ENCODE measurements around the gene PLEKHG2.
A peak's percentile ranks its signal among the peaks of the same experiment; 100 is the strongest.
"Not testable (repeated sequence)": the region's sequence is repeated elsewhere in the genome, so short reads cannot be mapped to it uniquely, and the experiment has no call there.

Gene PLEKHG2, protein sequence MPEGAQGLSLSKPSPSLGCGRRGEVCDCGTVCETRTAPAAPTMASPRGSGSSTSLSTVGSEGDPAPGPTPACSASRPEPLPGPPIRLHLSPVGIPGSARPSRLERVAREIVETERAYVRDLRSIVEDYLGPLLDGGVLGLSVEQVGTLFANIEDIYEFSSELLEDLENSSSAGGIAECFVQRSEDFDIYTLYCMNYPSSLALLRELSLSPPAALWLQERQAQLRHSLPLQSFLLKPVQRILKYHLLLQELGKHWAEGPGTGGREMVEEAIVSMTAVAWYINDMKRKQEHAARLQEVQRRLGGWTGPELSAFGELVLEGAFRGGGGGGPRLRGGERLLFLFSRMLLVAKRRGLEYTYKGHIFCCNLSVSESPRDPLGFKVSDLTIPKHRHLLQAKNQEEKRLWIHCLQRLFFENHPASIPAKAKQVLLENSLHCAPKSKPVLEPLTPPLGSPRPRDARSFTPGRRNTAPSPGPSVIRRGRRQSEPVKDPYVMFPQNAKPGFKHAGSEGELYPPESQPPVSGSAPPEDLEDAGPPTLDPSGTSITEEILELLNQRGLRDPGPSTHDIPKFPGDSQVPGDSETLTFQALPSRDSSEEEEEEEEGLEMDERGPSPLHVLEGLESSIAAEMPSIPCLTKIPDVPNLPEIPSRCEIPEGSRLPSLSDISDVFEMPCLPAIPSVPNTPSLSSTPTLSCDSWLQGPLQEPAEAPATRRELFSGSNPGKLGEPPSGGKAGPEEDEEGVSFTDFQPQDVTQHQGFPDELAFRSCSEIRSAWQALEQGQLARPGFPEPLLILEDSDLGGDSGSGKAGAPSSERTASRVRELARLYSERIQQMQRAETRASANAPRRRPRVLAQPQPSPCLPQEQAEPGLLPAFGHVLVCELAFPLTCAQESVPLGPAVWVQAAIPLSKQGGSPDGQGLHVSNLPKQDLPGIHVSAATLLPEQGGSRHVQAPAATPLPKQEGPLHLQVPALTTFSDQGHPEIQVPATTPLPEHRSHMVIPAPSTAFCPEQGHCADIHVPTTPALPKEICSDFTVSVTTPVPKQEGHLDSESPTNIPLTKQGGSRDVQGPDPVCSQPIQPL (N-terminal part only)

DNA sequence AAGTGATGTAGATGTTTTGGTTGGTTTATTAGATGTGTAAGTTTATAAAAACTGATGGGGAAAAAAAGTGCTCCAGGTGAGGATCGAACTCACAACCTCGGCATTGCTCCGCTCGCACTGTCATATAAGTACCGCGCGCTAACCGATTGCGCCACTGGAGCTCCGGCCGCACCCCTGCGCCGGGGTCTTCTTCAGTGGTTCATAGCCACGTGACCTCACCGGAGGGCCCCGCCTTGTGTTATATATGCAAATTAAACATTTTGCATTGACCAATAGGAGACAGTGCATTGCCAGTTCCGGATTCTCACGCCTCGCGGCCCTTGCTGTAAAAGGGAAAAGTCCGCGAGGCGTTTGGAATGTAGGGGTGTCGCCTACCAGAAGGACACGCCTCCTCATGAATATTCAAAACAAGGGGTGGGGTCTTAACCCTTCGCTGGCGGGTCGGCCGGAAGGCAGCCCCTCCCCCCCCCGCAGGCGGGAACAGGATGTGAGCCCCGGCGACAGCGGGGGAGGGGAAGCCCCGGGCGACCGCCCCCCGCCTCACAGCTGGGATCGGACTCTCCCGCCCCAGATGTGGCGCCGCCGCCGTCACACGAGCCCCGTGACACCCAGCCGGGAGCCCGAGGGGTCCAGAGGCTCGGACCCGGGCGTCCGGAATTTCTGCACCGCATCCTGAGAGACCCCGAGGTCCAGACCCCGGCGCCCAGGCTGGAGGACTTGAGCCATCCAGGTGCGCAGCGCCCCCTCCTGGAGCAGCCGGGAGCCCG is at the start of gene PLEKHG2:
Gene PLEKHG2, plus strand, starts transcription at position 570 of the 767 bp plus-strand sequence. CDS start 1,418 bp downstream, outside the sequence.
- peak; percentile 99 for DNase-seq

DNA sequence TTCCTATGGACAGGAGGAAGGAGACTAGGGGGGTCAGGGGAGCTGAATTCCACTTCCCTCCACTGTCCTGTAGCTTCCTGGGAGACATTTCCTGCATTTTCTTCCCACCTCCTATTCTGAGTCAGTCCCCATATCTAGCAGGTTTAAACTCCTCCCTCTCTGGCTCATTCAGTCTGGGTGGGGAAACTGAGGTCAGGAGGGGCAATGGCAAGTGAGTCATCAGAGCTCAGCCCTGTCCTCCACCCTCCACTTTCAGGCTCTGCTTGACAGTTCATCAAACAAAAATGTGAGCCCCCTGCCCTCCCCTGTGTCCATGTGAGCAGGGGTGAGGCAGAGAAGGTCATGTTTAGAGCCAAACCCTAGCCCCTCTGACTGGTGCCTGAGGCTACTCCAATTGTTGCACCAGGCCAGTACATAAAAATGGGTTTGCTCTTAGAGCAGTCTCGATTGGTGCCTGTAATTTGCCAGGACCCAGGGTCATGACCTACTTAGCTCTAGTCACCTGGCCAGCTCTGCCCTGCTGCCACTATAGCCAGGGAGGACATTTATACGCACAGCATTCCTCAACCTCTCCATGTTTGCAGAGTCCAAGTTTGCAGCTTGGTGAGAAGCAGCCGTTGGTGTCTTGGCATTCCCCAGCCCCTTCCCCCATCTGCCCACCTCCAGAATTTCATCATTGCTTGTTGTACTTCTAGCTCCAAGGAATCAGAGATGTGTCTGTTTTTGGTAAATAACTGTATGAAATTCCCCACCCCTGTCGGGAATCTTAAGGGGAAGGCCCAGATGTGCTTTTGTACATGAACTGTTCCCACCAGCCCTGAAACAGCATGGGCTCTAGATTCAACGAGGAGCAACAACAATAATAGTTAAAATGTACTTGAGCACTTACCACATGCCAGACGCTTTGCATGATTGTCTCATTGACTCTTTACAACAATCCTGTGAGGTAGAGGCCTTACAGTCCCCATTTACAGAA is 49.5 kb upstream of the PLEKHG2 start:
- no peak for DNase-seq

DNA sequence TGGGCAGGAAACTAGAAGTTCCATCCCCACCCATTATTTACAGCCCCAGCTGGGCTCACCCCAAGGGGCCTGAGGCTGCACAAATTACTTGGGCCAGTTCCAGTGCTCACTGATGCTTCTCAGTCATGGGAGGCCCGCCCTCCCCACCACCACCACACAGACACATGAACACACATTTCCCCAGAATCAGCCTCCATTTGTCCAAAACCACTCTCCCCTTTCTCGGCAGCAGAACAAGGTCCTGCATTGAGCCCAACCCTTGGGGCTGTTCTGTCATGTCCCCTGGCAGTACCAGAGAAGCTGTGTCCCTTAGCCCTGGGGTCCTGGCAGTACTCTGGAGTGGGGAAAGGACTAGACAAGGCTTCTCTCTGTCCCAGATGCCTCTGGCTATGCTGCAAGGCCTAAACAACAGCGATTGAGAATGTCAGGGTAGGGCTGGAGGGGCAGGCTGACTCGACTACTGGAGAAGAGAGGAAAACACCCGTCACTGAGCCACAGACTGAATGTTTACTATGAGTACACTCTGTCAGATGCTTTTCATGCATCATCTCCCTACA is 48.5 kb upstream of the PLEKHG2 start:
- DNase-seq: peak; percentile 16

DNA sequence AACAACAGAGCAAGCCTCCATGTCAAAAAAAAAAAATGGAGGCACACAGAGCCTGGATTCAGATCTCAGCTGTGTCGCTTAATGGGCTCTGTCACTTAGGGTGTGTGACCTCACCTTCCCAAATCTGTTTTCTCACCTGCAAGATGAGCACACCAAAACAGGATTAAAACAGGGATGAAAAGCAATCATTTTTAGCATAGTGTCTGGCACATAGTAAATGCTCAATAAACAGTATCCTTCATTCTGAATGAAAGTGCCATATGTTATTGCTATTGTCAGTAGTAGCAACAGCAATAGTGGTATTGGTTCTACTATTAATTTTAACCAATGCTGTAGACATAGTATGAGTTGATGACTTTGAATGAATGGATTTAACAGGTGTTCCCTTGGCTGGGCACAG is 46.9 kb upstream of the PLEKHG2 start:
- no peak for DNase-seq

DNA sequence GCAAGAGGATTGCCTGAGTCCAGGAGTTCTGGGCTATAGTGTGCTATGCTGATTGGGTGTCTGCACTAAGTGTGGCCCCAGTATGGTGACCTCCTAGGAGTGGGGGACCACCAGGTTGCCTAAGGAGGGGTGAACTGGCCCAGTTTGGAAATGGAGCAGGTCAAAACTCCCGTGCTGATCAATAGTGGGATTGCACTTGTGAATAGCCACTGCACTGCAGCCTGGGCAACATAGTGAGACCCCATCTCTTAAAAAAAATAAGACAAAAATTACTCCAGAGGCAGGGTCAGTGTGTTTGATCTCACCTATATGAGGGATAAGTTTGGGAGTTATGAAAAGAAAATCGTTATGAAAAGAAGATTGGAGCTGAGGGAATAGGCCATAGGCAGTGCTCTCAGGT is 43.3 kb upstream of the PLEKHG2 start:
- DNase-seq: no peak

DNA sequence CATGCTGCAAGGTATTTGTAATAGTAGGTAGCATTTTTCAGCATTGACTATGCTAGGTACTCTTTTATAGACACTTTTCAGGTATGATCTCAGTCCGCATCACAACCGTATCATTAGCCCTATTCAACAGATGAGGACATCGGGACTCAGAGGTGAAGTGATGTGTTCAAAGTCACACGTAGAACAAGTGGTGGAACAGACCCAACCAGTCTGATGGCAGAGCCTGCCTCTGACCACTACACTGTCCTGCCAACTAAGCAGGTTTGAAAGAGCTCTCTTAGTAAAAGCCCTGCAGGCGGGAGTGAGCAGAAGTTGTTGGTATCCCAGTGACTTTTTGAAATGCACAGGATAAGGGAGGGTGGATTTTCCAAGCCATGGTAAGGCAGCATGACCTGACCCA is 41.7 kb upstream of the PLEKHG2 start:
- DNase-seq: no peak

DNA sequence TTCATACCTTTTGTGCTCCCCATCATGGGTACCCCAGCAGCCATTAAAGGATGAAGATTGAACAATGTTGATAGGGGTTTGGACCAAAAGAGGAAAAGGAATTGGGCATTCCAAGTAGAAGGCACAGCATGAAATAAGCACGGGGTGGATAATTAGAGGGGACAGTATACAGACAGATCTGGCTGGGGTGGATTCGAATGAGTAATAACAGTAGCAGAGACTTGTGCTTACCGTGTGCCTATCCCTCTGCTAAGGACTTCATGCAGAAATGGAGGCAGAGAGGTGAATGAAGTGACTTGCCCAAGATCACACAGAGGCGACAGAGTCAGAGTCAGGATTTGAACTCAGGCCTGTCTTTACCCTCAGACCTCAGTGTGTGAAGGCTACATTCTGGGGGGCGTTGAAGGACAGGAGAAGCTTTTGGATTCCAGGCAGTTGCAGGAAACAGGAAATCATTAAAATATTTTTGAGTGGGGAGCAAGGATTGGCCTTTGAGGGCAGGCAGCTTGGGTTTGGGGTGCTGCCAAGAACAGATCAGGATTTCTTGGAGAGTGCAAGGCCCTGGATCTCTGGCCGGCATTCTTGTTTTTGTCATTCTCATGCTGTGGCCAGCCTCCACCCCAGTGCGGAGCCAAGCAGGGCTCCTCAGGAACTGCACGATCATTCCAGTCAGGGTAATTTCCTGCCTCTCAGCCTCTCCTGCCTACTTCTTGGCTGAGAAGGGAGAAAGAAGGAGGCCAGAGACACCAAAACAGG is 40.2 kb upstream of the PLEKHG2 start:
- DNase-seq: no peak

DNA sequence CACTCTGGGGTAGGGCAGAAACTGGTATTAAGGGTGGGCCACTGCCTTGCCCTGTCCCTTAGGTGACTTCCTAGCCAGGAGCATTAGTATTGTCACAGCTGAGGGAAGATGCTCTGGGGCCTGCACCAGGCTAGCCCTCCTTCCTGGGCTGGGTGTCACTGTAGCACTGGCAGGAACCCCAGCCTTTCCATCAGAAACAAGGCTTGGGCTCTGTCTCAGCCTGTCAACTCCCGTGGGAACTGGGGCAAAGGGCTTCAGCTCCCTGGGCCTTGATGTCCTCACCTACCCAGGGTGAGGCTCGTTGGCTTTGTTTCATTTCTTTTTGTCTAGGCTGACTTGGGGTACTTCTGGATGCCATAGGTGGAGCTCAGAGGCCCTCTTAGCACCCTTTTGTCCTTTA is 39.5 kb upstream of the PLEKHG2 start:
- no peak for DNase-seq

DNA sequence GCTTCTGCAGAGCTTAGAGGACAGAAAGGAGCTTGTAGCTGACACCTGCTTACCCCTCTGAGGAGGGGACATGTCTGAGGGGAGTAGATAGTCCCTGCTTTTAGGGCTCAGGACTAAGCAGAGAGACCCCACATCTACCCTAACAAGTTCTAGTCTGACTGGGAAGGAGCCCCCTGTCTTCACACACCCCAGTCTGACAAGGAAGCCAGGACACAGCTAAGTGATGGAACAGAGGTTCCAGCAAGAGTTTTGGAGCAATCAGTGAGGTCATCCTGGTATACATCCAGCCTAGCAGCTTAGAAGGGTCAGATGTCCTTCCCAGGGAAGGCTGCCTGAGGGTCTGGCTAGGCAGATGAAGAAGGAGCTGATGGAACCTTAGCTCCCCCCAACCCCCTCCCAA is 36.5 kb upstream of the PLEKHG2 start:
- no peak for DNase-seq

DNA sequence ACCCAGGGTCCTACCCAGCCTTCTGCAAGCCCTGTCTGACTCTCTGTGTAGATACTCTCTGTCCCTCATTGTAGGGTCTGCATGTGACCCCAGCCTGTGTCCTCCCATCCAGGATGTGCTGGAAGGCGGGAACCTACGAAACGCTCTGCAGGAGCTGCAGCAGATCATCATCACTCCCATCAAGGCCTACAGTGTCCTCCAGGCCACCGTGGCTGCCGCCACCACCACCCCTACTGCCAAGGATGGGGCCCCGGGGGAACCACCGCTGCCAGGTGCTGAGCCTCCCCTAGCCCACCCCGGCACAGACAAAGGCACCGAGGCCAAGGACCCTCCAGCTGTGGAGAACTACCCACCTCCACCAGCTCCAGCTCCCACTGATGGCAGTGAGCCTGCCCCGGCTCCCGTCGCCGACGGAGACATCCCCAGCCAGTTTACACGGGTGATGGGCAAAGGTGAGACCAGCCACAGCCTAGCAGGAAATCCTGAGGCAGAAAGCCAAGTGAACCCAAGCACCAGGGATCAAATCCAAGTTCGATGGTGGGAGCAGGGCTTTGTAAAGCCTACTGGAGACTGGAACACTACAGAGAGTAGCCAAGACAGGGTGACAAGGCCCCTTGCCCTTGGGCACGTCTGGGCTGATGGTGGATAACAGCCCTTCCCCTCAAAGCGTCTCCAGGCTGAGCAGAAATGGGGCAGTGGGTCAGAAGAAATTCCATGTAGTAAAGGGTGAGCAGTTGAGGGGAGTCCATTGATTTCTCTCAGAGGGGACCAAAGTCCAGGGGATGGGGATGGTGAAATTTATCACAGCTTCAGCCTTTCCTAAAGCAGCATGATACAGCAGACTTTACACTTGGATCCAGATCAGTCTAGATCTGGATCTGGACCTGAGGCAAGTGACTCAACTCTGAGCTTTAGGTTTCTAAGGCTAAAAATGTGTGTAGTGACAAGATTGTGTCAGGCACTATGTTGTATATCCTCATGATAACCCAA is 34.8 kb upstream of the PLEKHG2 start:
- DNase-seq: no peak

DNA sequence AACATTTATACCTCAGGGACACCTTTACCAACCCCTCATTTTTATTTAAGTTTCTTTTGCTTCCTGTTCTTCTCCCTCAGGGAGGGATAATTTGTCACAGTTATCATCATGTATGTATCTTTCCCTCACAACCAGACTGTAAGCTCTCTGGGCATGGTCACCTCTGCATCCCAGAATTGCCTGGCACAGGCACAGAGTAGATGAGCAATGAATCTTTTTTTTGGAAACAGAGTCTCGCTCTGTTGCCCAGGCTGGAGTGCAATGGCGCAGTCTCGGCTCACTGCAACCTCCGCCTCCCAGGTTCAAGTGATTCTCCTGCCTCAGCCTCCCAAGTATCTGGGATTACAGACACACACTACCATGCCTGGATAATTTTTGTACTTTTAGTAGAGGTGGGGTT is 33.1 kb upstream of the PLEKHG2 start:
- not testable (repeated sequence) for DNase-seq

DNA sequence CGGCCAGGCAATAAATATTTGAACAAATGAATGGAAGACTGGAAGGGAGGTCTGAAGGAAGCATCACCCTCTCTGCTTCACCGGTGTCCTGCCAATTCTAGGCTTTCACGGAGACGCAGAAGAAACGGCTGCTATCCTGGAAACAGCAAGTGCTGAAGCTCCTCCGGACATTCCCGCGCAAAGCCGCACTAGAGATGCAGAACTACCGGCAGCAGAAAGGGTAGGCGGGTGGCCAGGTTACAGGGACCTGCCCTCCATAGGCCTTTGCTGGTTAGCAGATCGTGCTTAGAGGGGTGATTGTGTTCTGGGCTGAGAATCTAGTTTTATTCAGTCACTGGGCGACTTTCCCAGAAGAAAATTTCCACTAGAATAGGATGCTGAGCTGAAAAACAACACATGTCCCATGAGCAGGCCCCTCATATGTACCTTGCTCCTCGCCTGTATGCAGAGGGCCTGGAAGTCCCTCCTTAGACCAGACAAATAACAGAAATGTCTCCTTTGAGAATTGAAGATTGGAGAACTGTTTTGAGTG is 32.5 kb upstream of the PLEKHG2 start:
- DNase-seq: no peak

DNA sequence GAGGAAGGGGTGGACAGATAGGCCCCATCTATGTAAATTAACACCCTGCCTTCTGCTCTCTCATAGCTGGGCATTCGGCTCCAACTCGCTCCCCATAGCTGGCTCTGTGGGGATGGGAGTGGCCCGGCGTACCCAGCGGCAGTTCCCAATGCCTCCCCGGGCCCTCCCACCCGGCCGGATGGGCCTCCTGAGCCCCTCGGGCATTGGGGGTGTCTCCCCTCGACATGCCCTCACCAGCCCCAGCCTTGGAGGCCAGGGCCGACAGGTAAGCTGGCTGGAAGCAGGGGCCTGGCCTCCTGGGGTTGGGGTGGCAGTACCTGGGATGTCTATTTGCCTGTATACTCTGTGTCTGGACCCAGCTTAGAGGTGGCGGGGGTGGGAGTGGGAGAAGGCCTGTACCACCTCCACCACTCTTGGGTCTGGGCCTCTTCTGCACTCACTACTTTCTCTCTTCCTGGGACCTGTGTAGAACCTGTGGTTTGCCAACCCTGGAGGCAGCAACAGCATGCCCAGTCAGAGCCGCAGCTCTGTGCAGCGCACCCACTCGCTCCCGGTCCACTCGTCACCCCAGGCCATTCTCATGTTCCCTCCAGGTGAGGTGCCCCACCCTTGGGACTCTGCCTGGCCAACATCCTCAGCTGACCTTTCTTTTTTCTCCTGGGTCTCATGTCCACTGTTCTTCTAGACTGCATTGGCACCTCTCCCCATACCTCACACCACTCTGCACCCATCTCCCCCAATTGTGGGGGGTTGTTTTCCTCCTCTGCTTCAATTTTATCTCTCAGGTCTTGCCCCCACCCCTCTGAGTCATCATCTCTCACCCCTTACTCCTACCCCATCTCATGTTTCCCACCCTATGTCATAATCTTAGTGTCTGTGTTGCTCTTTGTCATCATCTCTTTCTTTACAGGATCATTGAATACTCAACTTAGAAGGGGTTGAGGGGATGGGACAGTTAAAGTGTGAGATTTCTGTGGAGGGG is 31.7 kb upstream of the PLEKHG2 start:
- no peak for DNase-seq

DNA sequence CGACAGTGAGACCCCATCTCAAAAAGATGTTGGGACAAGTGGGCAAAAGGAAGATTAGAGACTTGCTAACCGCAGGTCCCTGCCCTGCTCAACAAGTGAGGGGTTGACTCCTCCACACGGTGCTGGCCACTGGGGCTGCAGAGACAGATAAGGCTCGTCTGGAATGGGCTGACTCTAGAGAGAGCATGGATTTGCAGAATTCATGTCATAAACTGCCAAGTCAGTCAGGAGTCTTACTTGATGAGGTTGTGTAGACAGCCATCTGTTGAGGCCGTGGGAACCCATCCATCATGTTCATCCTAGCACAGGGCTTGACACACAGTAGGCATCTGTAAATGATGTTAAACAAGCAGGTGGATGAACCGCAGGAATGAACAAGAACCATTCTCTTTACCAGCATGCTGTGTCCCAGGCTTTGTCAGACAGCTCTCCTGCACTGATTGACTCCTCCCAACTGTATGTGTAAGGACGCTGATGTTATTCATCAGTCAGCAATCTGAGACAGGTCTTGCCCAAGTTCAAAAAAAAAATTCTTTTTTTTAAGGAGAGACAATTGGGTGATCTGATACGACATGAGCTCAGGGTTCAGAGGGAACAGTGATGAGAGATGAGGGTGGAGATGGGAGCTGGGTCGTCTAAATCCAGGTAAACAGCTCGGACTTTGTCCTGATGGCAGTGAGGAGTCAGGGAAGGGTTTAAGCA is 30.4 kb upstream of the PLEKHG2 start:
- no peak for DNase-seq

DNA sequence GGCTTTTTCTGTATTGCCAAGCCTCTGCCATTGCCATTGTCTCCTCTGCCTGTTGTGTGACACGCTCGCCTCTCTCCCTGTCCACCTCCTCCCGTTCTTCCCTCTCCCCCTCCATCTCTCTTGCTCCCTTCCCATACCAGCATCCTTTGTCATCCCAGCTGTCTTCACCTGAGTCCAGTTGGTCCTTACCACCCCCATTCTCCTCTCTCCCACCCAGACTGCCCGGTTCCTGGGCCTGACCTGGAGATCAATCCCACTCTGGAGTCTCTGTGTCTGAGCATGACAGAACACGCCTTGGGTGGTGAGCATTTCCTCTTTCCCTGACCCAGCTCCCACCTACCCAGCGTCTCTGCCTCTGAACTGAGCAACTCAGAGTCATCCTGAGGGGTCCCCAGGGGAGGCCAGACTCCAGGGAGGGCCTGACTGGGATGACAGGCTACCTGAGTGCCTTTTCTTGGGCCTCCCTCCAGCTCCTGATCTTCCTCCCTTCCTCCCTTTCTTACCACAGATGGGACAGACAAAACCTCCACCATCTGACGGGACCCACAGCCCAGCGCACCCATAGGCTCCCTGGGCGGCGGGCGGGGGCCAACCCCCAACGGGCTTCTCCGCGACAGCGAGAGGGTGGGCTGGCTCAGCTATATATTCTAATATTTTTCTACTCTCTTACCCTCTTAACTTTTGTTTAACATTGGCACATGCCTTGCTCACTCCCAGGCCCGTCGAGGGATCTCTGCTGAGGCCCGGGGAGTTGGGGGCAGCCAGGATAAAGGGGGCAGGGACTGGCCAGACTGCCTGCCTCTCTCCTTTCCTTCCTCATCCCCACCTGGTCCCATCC is 29.3 kb upstream of the PLEKHG2 start:
- no peak for DNase-seq

Data from COR-L47 (cell line).